Neutrophil (primary cell): ENCODE results near the gene SCCPDH.

ENCODE experiments used
- H3K27ac ChIP-seq: fragments of 200-600 bp; sonication (generic); 2 replicates; pipeline ENCODE4 v1.5.1; 2016; ENCODE audit warnings: mild to moderate bottlenecking, moderate library complexity
- H3K27me3 ChIP-seq: fragments of 200-600 bp; sonication (generic); 2 replicates; pipeline ENCODE4 v1.6.0; 2016; ENCODE audit warnings: mild to moderate bottlenecking
- H3K36me3 ChIP-seq: fragments of 200-600 bp; sonication (generic); 2 replicates; pipeline ENCODE4 v1.5.1; 2017
- H3K4me1 ChIP-seq, 2 experiments: fragments of 200-600 bp in 1 of 2; sonication (generic) in 1 of 2; 1 replicate in 1 of 2; 2 replicates in 1 of 2; pipeline versions ENCODE4 v1.5.1 to v1.6.1; 2013 to 2016; ENCODE audit warnings: low read depth in 1 of 2, low read length in 1 of 2, mild to moderate bottlenecking in 1 of 2, moderate library complexity in 1 of 2; ENCODE audit not compliant: control insufficient read depth in 1 of 2, insufficient read depth in 1 of 2
- H3K4me3 ChIP-seq, 2 experiments: fragments of 200-600 bp in 1 of 2; sonication (generic) in 1 of 2; 1 replicate in 1 of 2; 2 replicates in 1 of 2; pipeline ENCODE4 v1.5.1; 2013 to 2016; ENCODE audit warnings: low read depth in 1 of 2, low read length in 1 of 2, mild to moderate bottlenecking in 1 of 2, moderate library complexity in 1 of 2
- H3K9me3 ChIP-seq: fragments of 200-600 bp; sonication (generic); 2 replicates; pipeline ENCODE4 v1.5.1; 2016
- CTCF ChIP-seq: fragments of 200-600 bp; sonication (generic); IDR thresholded peaks from 2 replicates; pipeline ENCODE4 v1.5.1; 2016; ENCODE audit warnings: antibody characterized with exemption

Gene SCCPDH

GRCh38 chr1:246787781-246788513 is 63.7 kb downstream of the SCCPDH start:
- H3K4me3 ChIP-seq, result no peak overlapping the region
- H3K9me3 ChIP-seq, result no peaks in the 10 kb centered on the region
- H3K27ac ChIP-seq, result no peak overlapping the region
- TF ChIP-seq CTCF, result no peak
- no peaks in the 10 kb centered on the region for H3K36me3 ChIP-seq
- peaks cover 14% of the 10 kb centered on the region for H3K27me3 ChIP-seq
- H3K4me1 ChIP-seq, result peaks cover 7 to 20% of the 10 kb centered on the region in 2 experiments

- H3K27ac ChIP-seq, result no peak overlapping the region
- H3K9me3 ChIP-seq, result no peaks in the 10 kb centered on the region
- H3K27me3 ChIP-seq, result peaks cover 14% of the 10 kb centered on the region
- H3K4me3 ChIP-seq, result no peak overlapping the region
- no peak for TF ChIP-seq CTCF
- no peaks in the 10 kb centered on the region for H3K36me3 ChIP-seq
- H3K4me1 ChIP-seq, result peaks cover 7 to 20% of the 10 kb centered on the region in 2 experiments
Observed at GRCh38 chr1:246788895-246789338, 64.7 kb downstream of the SCCPDH start.

GRCh38 chr1:246789454-246790339 is 65.5 kb downstream of the SCCPDH start:
- H3K27ac ChIP-seq, result no peak overlapping the region
- TF ChIP-seq CTCF, result no peak
- no peaks in the 10 kb centered on the region for H3K9me3 ChIP-seq
- peaks cover under 1 to 13% of the 10 kb centered on the region in 2 experiments for H3K4me1 ChIP-seq
- no peak overlapping the region for H3K4me3 ChIP-seq
- H3K36me3 ChIP-seq, result no peaks in the 10 kb centered on the region
- peaks cover 14% of the 10 kb centered on the region for H3K27me3 ChIP-seq

GRCh38 chr1:246790364-246790763 is 66.2 kb downstream of the SCCPDH start:
- TF ChIP-seq CTCF, result no peak
- H3K27ac ChIP-seq, result no peak overlapping the region
- peaks cover 14% of the 10 kb centered on the region for H3K27me3 ChIP-seq
- no peaks in the 10 kb centered on the region for H3K36me3 ChIP-seq
- H3K4me1 ChIP-seq, result peaks cover 0 to 7% of the 10 kb centered on the region in 2 experiments
- no peaks in the 10 kb centered on the region for H3K9me3 ChIP-seq
- H3K4me3 ChIP-seq, result no peak overlapping the region

- H3K36me3 ChIP-seq, result no peaks in the 10 kb centered on the region
- peaks cover 14% of the 10 kb centered on the region for H3K27me3 ChIP-seq
- peaks cover 0 to 7% of the 10 kb centered on the region in 2 experiments for H3K4me1 ChIP-seq
- no peak for TF ChIP-seq CTCF
- no peak overlapping the region for H3K27ac ChIP-seq
- H3K4me3 ChIP-seq, result no peak overlapping the region
- no peaks in the 10 kb centered on the region for H3K9me3 ChIP-seq
Observed at GRCh38 chr1:246790833-246791232, 66.6 kb downstream of the SCCPDH start.
